CD4-positive, CD25-positive, alpha-beta regulatory T cell (primary cell): Measurements from ENCODE around the gene SEPTIN1. TPM values are rescaled to one million over a fixed set of nuclear protein-coding genes. Genes with fewer than 3 reads are reported as not detected.

Experiments used
- ATAC-seq, 2 donors: fragments of 150-1000 bp; cut with Tn5 transposase; one replicate each; pipeline ENCODE4 v1.10.0; 2021; ENCODE audit warnings: low read depth in 2 of 2, moderate number of reproducible peaks in 2 of 2, moderate library complexity in 1 of 2
- DNase-seq, 3 donors: peaks; one replicate each; pipeline versions ENCODE4 v3.0.0 to v3.0.0-alpha.2; 2012 to 2022; ENCODE audit warnings: mixed read lengths in 1 of 3
- H3K27ac ChIP-seq: one replicate; pipeline ENCODE4 v1.7.0; 2013; ENCODE audit warnings: mild to moderate bottlenecking, low read length; ENCODE audit not compliant: insufficient read depth, poor library complexity, severe bottlenecking
- H3K27me3 ChIP-seq: one replicate; pipeline ENCODE4 v1.7.0; 2013; ENCODE audit warnings: low read length; ENCODE audit not compliant: control insufficient read depth, insufficient read depth
- H3K36me3 ChIP-seq: one replicate; pipeline ENCODE4 v1.7.0; 2013; ENCODE audit warnings: mild to moderate bottlenecking, low read length, moderate library complexity; ENCODE audit not compliant: control insufficient read depth, insufficient read depth
- H3K4me1 ChIP-seq: 2 replicates; pipeline ENCODE4 v1.7.0; 2013; ENCODE audit warnings: mild to moderate bottlenecking, low read length; ENCODE audit not compliant: insufficient read depth, control insufficient read depth, poor library complexity, severe bottlenecking
- H3K4me3 ChIP-seq: one replicate; pipeline ENCODE4 v1.7.0; 2013; ENCODE audit warnings: low read depth, mild to moderate bottlenecking, low read length, moderate library complexity
- H3K9me3 ChIP-seq, 2 experiments: 1 replicate in 1 of 2; 2 replicates in 1 of 2; pipeline ENCODE4 v1.7.0; 2013; ENCODE audit warnings: low read length in 2 of 2, mild to moderate bottlenecking in 1 of 2, moderate library complexity in 1 of 2; ENCODE audit not compliant: control insufficient read depth in 2 of 2
- H3K27ac Mint-ChIP-seq, 3 donors: one replicate each; pipeline ENCODE4 v1.8.0; 2020 to 2022; ENCODE audit warnings: mild to moderate bottlenecking in 3 of 3, mixed read lengths in 3 of 3, moderate library complexity in 2 of 3
- H3K27me3 Mint-ChIP-seq: one replicate; pipeline ENCODE4 v1.8.0; 2022; ENCODE audit warnings: mild to moderate bottlenecking, mixed read lengths
- H3K36me3 Mint-ChIP-seq: one replicate; pipeline ENCODE4 v1.8.0; 2020; ENCODE audit warnings: mixed read lengths
- H3K4me1 Mint-ChIP-seq, 4 donors: one replicate each; pipeline ENCODE4 v1.8.0; 2020 to 2022; ENCODE audit warnings: mixed read lengths in 4 of 4, mild to moderate bottlenecking in 1 of 4
- H3K4me3 Mint-ChIP-seq, 4 donors: one replicate each; pipeline ENCODE4 v1.8.0; 2020 to 2022; ENCODE audit warnings: mild to moderate bottlenecking in 4 of 4, mixed read lengths in 4 of 4, moderate library complexity in 3 of 4
- H3K9me3 Mint-ChIP-seq, 7 donors: one replicate each; pipeline ENCODE4 v1.8.0; 2020 to 2022; ENCODE audit warnings: mixed read lengths in 7 of 7, mild to moderate bottlenecking in 3 of 7, moderate library complexity in 2 of 7
- polyA plus RNA-seq, 4 donors: library from polyadenylated mRNA; unstranded; fragments of 300-500 nt; fragmentation: Illumina TruSeq; gene quantifications; one replicate each; pipeline ENCODE4 v1.2.3, GENCODE V29; 2021
- total RNA-seq: library from RNA; stranded (reverse); gene quantifications from one replicate; pipeline ENCODE4 v1.2.3, GENCODE V29; 2022

Gene SEPTIN1
- total and polyA plus RNA-seq, 5 donors from 2014 or later = 157 to 205 (median 181) TPM

- Mint-ChIP-seq H3K4me1 (peaks cover 0 to 78% (median 39%) of the 10 kb centered on the region in 4 donors), H3K27ac (peak overlapping the region; percentile 92 to 100 (median 100)), H3K36me3 (peaks cover 4% of the 10 kb centered on the region), H3K4me3 (peak overlapping the region; percentile 94 to 98 (median 96)), H3K9me3 (peaks cover 0 to 2% (median 0%) of the 10 kb centered on the region in 7 donors), H3K27me3 (peaks cover 9% of the 10 kb centered on the region)
- peaks cover 74% of the 10 kb centered on the region for H3K4me1 ChIP-seq
- H3K27me3 ChIP-seq = no peaks in the 10 kb centered on the region
- peak overlapping the region; percentile 100 for H3K27ac ChIP-seq
- DNase-seq (peak in 1 of 3 donors; percentile 62), ATAC-seq (no peak)
- no peaks in the 10 kb centered on the region for H3K9me3 ChIP-seq
- H3K36me3 ChIP-seq = no peaks in the 10 kb centered on the region
- H3K4me3 ChIP-seq = peak overlapping the region; percentile 82
Observed at GRCh38 chr16:30381291-30382041, 895 bp downstream of the SEPTIN1 start.

GRCh38 chr16:30380803-30381208 is 1.6 kb downstream of the SEPTIN1 start:
- peak overlapping the region; percentile 92 to 100 (median 100) for H3K27ac Mint-ChIP-seq
- peak overlapping the region; percentile 82 for H3K4me3 ChIP-seq

GRCh38 chr16:30380072-30380802 is 2.1 kb downstream of the SEPTIN1 start:
- no peaks in the 10 kb centered on the region for H3K9me3 ChIP-seq
- H3K4me3 ChIP-seq = peak overlapping the region; percentile 28
- H3K4me3 Mint-ChIP-seq = peak overlapping the region; percentile 93 to 99 (median 96)
- no peaks in the 10 kb centered on the region for H3K36me3 ChIP-seq
- no peaks in the 10 kb centered on the region for H3K27me3 ChIP-seq
- H3K27me3 Mint-ChIP-seq = peaks cover 9% of the 10 kb centered on the region
- peak overlapping the region; percentile 100 for H3K27ac ChIP-seq
- ATAC-seq = no peak
- DNase-seq = no peak
- H3K4me1 Mint-ChIP-seq = peaks cover 0 to 79% (median 39%) of the 10 kb centered on the region in 4 donors
- peaks cover 74% of the 10 kb centered on the region for H3K4me1 ChIP-seq
- H3K27ac Mint-ChIP-seq = peak overlapping the region; percentile 96 to 100 (median 100)
- peaks cover 0 to 2% (median 0%) of the 10 kb centered on the region in 7 donors for H3K9me3 Mint-ChIP-seq
- peaks cover 4% of the 10 kb centered on the region for H3K36me3 Mint-ChIP-seq

More at GRCh38 chr16:30380803-30381208, 1.6 kb downstream of the SEPTIN1 start:
- Mint-ChIP-seq H3K4me1 (peaks cover 0 to 78% (median 39%) of the 10 kb centered on the region in 4 donors), H3K36me3 (peaks cover 4% of the 10 kb centered on the region), H3K4me3 (peak overlapping the region; percentile 93 to 98 (median 94)), H3K9me3 (peaks cover 0 to 2% (median 0%) of the 10 kb centered on the region in 7 donors), H3K27me3 (peaks cover 9% of the 10 kb centered on the region)
- peaks cover 74% of the 10 kb centered on the region for H3K4me1 ChIP-seq
- peak in 1 of 3 donors; percentile 37 for DNase-seq
- H3K27ac ChIP-seq = peak overlapping the region; percentile 100
- no peaks in the 10 kb centered on the region for H3K27me3 ChIP-seq
- ATAC-seq = no peak
- H3K9me3 ChIP-seq = no peaks in the 10 kb centered on the region
- H3K36me3 ChIP-seq = no peaks in the 10 kb centered on the region

GRCh38 chr16:30379158-30379783 is 3.1 kb downstream of the SEPTIN1 start:
- Mint-ChIP-seq H3K27ac (peak overlapping the region; percentile 96 to 100 (median 100)), H3K4me3 (peak overlapping the region; percentile 95 to 99 (median 98)), H3K4me1 (peaks cover 0 to 77% (median 39%) of the 10 kb centered on the region in 4 donors), H3K27me3 (peaks cover 9% of the 10 kb centered on the region), H3K36me3 (peaks cover 4% of the 10 kb centered on the region), H3K9me3 (peaks cover 0 to 2% (median 0%) of the 10 kb centered on the region in 7 donors)
- H3K9me3 ChIP-seq = no peaks in the 10 kb centered on the region
- no peaks in the 10 kb centered on the region for H3K36me3 ChIP-seq
- H3K27ac ChIP-seq = peak overlapping the region; percentile 100
- no peaks in the 10 kb centered on the region for H3K27me3 ChIP-seq
- peaks cover 74% of the 10 kb centered on the region for H3K4me1 ChIP-seq
- no peak for ATAC-seq
- DNase-seq = no peak
- peak overlapping the region; percentile 28 for H3K4me3 ChIP-seq

GRCh38 chr16:30378236-30379157 is 3.9 kb downstream of the SEPTIN1 start:
- no peaks in the 10 kb centered on the region for H3K9me3 ChIP-seq
- peaks cover 67% of the 10 kb centered on the region for H3K4me1 ChIP-seq
- peak; percentile 99 for DNase-seq
- Mint-ChIP-seq H3K4me1 (peaks cover 0 to 70% (median 35%) of the 10 kb centered on the region in 4 donors), H3K4me3 (peak overlapping the region; percentile 95 to 99 (median 98)), H3K27ac (peak overlapping the region; percentile 93 to 100 (median 100)), H3K9me3 (peaks cover 0 to 2% (median 0%) of the 10 kb centered on the region in 7 donors), H3K27me3 (peaks cover 9% of the 10 kb centered on the region), H3K36me3 (peaks cover 4% of the 10 kb centered on the region)
- H3K4me3 ChIP-seq = peak overlapping the region; percentile 64
- H3K36me3 ChIP-seq = no peaks in the 10 kb centered on the region
- H3K27me3 ChIP-seq = no peaks in the 10 kb centered on the region
- H3K27ac ChIP-seq = peak overlapping the region; percentile 100
- ATAC-seq = peak; percentile 83 to 87

GRCh38 chr16:30377812-30378235 is 4.5 kb downstream of the SEPTIN1 start:
- peak overlapping the region; percentile 100 for H3K27ac ChIP-seq

More at GRCh38 chr16:30377812-30378235, 4.5 kb downstream of the SEPTIN1 start:
- H3K9me3 Mint-ChIP-seq = peaks cover 0 to 2% (median 0%) of the 10 kb centered on the region in 7 donors
- Histone ChIP-seq H3K27me3 (no peaks in the 10 kb centered on the region), H3K9me3 (no peaks in the 10 kb centered on the region), H3K4me1 (peaks cover 60% of the 10 kb centered on the region), H3K36me3 (no peaks in the 10 kb centered on the region), H3K4me3 (no peak overlapping the region)
- H3K4me3 Mint-ChIP-seq = peak overlapping the region; percentile 95 to 99 (median 98)
- peaks cover 0 to 64% (median 34%) of the 10 kb centered on the region in 4 donors for H3K4me1 Mint-ChIP-seq
- ATAC-seq (peak; percentile 42 to 45), DNase-seq (peak; percentile 87 to 93 (median 92))
- peaks cover 9% of the 10 kb centered on the region for H3K27me3 Mint-ChIP-seq
- peaks cover 4% of the 10 kb centered on the region for H3K36me3 Mint-ChIP-seq
- peak overlapping the region; percentile 93 to 100 (median 100) for H3K27ac Mint-ChIP-seq
